Muscle of back (tissue), 11 donors: ENCODE data around the gene SOD2. TPM values are rescaled to one million over a fixed set of nuclear protein-coding genes. Genes with fewer than 3 reads are reported as not detected.
"Not testable (repeated sequence)": the region's sequence is repeated elsewhere in the genome, so short reads cannot be mapped to it uniquely, and the experiment has no call there.

ENCODE experiments used
- DNase-seq, 3 donors: peaks; one replicate each; pipeline versions ENCODE4 v3.0.0 to v3.0.0-alpha.2; 2013
- polyA plus RNA-seq, 10 donors: library from polyadenylated mRNA; unstranded; fragments of 120-200 nt; gene quantifications; one replicate each; pipeline ENCODE4 v1.2.1, GENCODE V29; 2013; ENCODE audit not compliant: insufficient read length in 10 of 10

The SOD2 gene
- polyA plus RNA-seq, 10 donors, result 69.8 to 107 (median 98.1) TPM

DNA sequence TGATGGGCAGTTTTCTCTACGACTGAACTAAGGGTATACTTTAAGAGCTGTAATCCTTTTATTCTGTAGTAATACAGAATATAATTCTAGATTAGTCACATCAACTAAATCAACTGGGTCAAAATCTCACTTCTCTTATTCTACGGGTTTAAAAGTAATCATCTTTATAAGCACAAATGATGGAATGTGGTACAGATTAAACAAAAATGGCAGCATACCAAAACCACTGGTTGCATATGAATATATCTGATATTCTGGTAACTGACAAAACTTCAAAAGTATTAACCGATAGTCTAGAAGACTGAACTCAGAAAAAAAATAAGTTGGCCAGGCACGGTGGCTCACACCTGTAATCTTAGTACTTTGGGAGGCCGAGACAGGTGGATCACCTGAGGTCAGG, 7.0 kb downstream of the SOD2 start:
- no peak for DNase-seq

DNA sequence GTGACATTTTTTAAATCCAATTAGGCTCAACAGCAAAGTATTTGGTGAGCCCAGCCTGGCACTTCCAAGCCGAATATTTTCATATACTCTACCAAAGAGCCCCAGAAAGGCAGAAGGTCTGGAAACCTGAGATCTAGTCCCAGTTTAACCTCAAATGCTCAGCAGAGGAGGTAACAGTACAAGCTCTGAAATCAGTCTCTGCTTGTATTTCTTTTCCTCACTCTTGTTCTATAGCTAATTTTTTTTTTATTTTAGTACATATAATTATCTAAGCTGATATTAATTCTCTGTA, 9.1 kb downstream of the SOD2 start:
- no peak for DNase-seq

DNA sequence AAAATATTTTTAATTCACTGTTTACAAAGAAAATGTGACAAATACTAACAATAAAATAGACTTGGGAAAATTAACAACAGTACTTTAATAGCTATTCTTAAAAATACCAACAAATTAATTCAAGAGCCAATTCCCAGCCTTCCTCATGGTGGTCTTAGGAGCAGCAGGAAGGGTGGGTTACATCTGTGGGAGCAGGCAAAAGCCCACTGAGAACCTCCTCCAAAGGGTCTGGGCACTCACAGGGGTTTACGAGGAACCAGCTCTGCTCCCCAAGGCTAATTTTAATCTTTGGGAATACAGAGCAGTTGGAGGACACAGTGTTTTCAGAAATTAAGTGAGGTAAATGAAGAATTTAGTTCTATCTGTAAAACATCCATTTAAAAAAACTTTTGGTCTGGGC, 10.2 kb downstream of the SOD2 start:
- DNase-seq, result no peak

DNA sequence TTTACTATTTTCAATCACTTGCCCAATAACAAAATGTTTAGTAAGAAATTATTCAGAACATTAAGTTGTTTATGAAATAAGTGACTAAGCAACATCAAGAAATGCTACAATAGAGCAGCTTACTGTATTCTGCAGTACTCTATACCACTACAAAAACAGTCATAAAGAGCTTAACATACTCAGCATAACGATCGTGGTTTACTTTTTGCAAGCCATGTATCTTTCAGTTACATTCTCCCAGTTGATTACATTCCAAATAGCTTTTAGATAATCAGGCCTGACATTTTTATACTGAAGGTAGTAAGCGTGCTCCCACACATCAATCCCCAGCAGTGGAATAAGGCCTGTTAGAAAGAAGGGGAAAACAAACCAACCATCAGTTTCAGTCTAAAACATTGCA, 10.7 kb downstream of the SOD2 start:
- DNase-seq, result no peak

DNA sequence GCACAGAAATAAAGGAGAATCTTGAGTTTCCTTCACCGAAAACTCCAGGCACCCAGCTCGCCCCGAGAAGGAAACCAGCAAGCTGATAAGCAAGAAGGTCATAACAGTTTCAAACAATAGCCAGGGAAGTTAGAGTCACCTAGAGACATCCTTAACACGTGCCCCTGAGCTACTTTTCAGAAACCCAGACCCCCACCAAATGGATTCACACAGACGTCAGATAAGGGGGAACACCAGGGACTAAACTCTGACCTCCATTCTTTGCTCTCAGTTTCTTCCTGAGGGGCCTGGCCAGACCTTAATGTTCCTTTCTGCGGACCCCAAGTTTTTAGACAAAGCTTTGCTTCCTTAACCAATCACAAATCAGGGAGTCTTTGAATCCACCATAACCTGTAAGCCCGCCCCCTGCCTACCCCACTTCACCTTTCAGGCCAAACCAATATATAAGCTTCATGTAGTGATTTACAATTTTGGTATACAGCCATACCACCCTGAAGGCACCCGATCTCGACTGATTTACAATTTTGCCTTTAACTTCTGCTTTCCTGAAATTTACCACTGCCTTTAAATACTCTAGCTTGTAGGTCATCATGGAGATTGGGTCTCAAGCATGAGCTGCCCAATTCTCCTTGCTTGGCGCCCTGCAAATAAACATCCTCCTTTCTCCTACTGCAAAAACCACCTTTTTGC, 11.7 kb downstream of the SOD2 start:
- no peak for DNase-seq

DNA sequence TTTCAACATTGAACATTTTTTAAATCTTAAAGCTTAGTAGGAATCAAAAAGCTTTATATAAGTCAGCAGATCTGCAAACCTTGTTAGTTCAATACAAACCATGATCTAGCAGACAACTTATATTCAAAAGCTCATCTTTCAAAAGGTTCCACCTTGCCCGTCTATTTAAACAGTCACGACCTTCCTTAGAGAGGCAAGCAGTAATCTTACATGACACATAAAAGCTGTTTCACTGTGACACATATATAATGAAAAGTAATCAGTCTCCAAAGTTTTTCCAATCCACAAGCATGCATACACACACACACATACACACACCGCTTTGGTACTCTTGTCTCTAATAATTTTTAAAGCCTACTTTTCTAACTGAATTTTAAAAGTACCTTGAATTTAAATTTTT, 12.9 kb downstream of the SOD2 start:
- DNase-seq, result no peak

DNA sequence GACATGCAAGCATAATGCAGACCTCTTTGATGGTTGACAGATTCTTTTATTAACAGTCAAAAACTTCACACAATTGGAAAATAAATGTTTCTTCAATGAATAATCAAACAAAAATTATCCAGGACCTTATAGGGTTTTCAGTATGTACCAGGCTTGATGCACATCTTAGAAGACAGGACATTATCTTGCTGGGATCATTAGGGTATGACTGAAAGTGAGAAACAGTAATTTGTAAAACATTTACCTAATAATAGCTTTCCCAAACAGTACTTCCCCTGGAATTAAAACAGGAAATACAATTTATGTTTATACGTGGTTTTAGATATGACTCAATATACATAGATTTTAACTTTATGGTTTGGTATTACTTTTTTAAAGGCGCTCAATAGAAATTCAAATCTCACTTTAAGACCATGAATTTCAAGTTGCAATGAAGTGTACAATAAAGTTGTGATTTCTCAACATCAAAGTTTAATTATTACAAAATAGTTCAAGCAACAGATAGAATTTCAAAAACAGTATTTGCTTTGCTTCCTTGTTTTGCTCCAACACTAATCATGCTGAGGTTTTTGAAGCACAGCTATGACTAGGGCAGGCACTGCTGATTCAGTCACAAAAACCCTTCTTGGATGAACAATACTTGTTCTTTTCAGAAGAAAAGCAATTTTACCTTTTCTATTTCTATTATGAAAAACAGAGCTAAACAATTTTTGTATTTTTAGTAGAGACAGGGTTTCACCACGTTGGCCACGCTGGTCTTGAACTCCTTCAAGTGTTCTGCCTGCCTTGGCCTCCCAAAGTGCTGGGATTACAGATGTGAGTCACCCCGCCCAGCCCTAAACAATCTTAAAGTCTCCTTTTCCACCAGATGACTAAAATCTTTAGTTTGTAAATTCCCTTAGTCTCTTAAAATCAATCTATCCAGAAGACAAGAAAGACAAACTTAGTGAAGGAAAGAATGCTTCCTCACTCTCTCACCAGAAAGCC, 13.7 kb downstream of the SOD2 start:
- DNase-seq, result no peak

DNA sequence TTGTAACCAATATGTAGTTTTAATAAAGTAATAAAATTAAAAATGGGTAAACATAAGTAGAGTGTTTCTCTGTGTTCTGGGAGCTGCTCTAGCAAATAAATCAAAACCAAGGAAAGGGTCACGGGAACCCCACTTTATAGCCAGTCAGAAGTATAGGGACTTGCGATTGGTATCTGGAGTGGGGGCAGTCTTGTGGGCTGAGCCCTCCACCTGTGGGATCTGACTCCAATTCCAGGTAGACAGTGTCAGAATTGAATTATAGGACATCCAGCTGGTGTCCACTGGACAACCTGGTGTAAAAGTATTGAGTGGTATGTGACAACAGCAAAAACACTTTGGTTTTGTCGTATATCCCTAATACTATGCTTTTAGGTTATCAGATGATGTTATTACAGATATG, 14.5 kb downstream of the SOD2 start:
- no peak for DNase-seq

DNA sequence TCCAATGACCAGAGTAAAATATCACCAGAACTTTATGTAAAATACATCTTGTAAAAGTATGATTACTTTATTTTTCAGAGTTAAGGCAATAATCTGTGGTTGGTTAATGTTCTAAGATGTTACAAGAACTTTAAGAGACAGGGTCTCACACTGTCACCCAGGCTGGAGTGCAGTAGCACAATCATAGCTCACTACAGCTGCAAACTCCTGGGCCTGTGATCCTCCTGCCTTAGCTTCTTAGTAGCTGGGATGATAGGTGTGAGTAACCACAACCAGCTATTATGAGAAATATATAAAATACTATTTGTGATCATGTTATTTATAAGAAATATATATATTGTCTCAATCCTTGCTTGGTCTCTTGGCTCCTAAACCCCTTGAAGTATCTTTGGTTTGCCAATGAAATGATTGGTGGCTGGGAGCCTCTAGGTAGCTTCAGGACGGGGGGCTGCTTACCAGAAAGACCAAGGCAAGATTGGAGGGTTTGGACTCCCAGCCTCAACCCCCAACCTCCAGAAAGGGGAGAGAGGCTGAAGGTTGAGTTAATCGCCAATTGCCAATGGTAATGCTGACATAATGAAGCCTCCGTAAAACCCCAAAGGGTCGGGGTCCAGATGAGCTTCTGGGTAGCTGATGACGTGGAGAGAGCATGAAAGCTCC, 15.4 kb downstream of the SOD2 start:
- DNase-seq, result no peak

DNA sequence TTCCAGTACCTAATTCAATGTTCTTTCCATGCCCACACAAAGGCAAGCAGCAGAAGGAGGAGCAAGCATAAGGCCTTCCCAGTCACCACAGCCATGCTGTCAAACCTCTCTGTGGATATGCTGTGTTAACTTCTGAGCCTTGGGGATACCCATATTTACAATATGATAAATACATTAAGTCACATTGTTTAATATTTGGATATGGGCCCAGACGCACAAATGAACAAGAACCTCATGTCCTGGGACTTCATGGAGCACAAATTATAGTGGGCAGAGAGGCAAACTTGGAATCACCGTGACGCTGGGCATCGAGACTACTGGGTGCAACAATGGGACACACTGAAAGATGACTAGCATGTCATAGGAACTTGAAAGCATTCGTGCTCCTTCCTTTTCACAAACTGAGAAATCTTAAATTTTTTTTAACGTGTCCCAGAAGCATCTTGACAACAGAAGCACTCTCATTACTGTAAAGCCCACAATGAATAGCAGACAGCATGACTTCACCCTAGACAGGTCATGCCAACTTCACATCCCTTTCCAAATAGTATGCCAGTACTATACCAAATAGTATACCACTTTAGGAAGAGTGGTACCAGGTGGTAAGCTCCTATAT, 16.0 kb downstream of the SOD2 start:
- no peak for DNase-seq

DNA sequence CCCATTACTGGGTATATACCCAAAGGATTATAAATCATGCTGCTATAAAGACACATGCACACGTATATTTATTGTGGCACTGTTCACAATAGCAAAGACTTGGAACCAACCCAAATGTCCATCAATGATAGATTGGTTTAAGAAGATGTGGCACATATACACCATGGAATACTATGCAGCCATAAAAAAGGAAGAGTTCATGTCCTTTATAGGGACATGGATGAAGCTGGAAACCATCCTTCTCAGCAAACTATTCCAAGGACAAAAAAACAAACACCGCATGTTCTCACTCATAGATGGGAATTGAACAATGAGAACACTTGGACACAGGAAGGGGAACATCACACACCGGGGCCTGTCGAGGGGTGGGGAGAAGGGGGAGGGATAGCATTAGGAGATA, 16.8 kb downstream of the SOD2 start:
- DNase-seq, result not testable (repeated sequence)

DNA sequence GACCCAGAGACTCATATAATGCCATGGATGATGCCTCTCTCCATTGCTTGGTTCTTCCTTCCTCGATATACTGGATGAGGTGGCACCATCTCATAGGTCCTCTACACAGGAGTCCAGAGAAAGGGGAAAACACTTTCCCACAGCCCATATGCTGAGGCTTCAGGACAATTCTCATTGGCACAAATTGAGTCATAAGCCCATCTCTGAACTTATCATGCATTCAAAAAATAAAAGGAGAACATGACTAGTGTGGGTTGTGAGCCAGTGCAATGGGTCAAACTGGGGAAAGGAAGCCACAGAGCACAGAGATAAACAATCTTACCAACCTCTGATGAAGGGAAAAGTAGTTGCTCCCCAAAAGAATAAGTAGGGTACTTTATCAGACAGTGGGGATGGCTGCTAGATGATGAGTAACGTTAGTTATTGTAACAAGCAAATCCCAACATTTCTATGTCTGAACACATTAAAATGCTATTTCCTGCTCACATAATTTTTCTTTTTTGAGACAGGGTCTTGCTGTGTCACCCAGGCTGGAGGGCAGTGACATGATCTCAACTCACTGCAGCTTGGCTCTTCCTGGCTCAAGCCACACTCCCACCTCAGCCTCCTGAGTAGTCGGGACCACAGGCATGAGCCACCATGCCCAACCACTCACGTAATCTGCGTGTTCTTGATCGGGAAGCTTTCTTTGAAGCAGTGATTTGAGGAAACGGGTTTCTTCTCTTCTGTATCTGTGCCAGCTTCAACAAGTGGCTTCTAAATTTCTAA, 27.0 kb downstream of the SOD2 start:
- DNase-seq, result no peak

DNA sequence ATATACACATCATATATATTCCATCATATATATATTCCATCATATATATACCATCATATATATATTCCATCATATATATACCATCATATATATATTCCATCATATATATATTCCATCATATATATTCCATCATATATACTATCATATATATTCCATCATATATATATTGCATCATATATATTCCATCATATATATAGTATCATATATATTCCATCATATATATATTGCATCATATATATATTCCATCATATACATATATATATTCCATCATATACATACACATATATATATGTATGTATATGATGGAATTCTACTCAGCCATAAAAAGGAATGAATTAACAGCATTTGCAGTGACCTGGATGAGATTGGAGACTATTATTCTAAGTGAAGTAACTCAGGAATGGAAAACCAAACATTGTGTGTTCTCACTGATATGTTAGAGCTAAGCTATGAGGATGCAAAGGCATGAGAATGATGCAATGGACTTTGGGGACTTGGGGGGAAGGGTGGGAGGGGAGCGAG, 29.6 kb downstream of the SOD2 start:
- DNase-seq, result not testable (repeated sequence)

DNA sequence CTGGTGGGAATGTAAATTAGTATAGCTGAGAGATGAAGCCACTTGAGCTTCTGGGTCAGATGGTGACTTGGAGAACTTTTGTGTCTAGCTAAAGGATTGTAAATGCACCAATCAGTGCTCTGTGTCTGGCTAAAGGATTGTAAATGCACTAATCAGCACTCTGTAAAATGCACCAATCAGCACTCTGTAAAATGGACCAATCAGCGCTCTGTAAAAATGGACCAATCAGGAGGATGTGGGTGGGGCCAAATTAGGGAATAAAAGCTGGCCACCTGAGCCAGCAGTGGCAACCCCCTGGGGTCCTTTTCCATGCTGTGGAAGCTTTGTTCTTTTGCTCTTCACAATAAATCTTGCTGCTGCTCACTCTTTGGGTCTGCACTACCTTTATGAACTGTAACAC, 31.1 kb downstream of the SOD2 start:
- DNase-seq, result not testable (repeated sequence)

DNA sequence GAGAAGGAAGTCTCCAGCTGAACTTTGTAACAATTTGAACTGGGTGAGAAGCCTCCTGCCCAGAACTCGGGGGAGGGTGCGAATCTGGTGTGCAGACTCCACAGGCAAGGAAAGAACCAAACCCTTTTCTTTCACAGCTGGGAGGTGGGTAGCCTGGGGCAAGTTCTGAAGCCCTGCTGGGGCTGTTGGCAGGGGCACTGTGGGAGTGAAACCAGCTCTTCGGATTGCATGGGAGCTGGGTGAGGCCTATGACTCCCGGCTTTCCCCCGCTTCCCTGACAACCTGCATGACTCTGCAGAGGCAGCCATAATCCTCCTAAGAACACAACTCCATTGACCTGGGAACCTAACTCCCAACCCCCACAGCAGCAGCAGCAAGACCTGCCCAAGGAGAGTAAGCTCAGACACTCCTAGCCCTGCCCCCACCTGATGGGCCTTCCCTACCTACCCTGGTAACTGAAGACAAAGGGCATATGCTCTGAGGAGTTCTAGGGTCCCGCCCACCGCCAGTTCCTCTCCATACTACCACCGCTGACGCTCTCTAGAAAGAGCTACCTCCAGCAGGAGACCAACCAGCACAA, 37.5 kb downstream of the SOD2 start:
- no peak for DNase-seq

DNA sequence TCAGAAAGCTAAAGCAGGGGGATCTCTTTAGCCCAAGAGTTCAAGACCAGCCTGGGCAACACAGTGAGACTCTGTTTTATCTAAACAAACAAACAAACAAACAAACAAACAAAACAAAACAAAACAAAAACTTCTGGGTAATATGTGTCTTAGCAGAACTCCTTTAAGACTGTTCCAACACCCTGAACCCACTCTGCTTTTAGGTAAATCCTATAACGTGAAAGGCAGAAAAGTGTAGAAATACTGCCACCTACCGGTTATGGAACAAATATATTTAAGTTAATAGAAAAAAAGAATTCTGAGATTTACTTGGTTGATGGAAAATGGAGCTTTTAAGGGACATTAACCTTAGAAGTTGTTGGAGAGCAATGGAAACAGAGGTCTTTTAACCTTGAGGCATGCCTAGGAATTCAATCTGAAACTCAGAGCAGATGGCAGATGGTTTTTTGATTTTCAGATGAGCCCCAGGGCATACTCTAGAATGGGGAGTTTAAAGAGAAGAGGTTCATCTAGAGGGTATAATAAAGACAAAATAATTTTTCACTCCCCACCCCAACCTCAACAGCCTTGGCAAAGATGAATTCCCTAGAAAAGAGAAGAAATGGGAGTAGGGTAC, 38.5 kb downstream of the SOD2 start:
- DNase-seq, result peak; percentile 69 to 86 (median 79)

DNA sequence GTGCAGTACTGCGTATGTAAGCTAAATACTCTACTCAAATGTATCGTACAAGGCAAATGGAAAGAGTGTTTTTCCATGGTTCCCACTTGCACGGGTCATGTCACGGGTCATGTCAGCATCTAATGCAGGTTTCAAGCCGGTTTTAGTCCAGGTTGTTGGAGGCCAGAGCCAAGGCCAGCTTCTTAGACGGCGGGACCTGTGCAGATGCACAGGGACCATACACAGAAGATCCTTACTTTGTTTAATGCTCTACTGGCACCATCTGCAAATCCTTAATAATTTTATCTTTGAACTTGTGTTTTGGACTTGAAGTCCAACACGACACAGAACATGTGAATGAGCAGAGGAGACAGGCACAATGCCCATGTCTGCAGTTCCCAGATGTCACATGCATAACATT, 42.7 kb downstream of the SOD2 start:
- peak in 1 of 3 donors; percentile 54 for DNase-seq

DNA sequence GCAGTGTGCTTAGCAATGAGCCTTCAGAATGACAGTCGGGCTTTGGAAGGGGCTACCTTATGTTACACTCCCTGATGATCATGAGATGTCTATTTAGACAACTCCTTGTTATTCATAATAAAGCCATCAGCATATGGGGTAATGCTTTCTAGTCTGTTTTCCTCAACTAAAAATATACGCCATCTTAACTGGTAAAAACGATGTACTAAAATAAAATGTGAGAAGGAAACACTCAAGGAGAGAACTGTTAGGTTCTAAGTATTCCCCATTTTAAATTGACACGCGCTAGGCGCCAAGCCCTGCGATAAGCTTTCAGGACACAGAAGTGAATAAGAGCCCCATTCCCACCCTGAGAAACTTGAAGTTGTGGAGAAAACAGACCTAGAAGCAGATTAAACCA, 43.6 kb downstream of the SOD2 start:
- no peak for DNase-seq

DNA sequence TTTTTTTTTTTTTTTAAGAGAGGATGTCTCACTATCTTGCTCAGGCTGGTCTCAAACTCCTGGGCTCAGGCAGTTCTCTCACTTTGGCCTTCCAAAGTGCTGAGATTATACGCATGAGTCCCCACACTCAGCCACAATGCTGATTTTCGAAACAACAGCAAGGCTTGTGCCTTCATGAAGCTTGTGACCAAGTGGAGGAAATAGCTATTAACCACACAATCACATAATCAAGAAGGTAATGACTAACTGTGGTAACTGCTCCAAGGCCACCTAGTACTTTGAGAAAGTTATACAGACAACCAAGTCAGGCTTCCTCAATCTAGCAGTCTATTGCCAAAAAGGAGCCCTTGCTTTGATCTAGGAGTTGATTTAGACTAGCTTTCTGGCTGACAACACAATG, 46.3 kb downstream of the SOD2 start:
- DNase-seq, result no peak

DNA sequence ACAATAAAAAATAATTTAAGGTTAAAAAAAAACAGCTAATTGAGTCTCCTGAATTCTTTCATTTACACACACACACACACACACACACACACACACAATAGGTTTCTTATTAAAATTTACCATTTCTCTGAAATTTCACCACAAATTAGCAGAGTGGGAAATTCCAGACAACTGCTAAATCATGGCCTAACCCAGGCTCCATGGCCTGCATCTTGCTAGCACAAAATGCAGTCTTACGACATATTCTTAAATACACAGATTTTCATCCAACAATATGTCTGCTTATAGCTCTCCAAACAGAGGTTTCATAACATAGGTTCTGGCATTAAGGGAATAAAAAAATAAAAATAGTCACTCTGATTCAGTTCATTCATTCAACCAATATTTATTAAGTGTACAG, 46.9 kb downstream of the SOD2 start:
- peak in 1 of 3 donors; percentile 26 for DNase-seq
